H9 (cell line): ENCODE measurements around the gene PDZK1IP1. TPM values are rescaled to one million over a fixed set of nuclear protein-coding genes. Genes with fewer than 3 reads are reported as not detected.
"Not testable (repeated sequence)": the region's sequence is repeated elsewhere in the genome, so short reads cannot be mapped to it uniquely, and the experiment has no call there.

Experiments
- DNase-seq: peaks from one replicate; pipeline ENCODE4 v3.0.0-alpha.2; 2017
- H2AFZ ChIP-seq: one replicate; pipeline ENCODE4 v1.6.1; 2013; ENCODE audit warnings: mild to moderate bottlenecking, low read length, control low read depth, moderate library complexity
- H2AK5ac ChIP-seq: 2 replicates; pipeline ENCODE4 v1.6.1; 2013; ENCODE audit warnings: low read length, control low read depth, mixed read lengths; ENCODE audit not compliant: insufficient read length
- H2BK120ac ChIP-seq: one replicate; pipeline ENCODE4 v1.6.1; 2013; ENCODE audit warnings: low read depth, mild to moderate bottlenecking, low read length, control low read depth, inconsistent platforms; ENCODE audit not compliant: poor library complexity, severe bottlenecking
- H2BK12ac ChIP-seq: 2 replicates; pipeline ENCODE4 v1.6.1; 2013; ENCODE audit warnings: low read length, control low read depth, mixed read lengths, low read depth; ENCODE audit not compliant: insufficient read length
- H2BK15ac ChIP-seq: 2 replicates; pipeline ENCODE4 v1.6.1; 2013; ENCODE audit warnings: low read depth, low read length, control low read depth
- H2BK20ac ChIP-seq: one replicate; pipeline ENCODE4 v1.6.1; 2013; ENCODE audit warnings: low read depth, mild to moderate bottlenecking, low read length, control low read depth, inconsistent platforms; ENCODE audit not compliant: poor library complexity, severe bottlenecking
- H2BK5ac ChIP-seq: 2 replicates; pipeline ENCODE4 v1.6.1; 2013; ENCODE audit warnings: low read length, control low read depth, mixed read lengths; ENCODE audit not compliant: insufficient read length
- H3K14ac ChIP-seq: 2 replicates; pipeline ENCODE4 v1.6.1; 2013; ENCODE audit warnings: low read length, control low read depth; ENCODE audit not compliant: insufficient read depth
- H3K18ac ChIP-seq: 2 replicates; pipeline ENCODE4 v1.6.1; 2013; ENCODE audit warnings: low read depth, mild to moderate bottlenecking, mixed read lengths, low read length, control low read depth; ENCODE audit not compliant: insufficient read length
- H3K23ac ChIP-seq: 2 replicates; pipeline ENCODE4 v1.6.1; 2013; ENCODE audit warnings: low read length, control low read depth, mixed read lengths, low read depth; ENCODE audit not compliant: insufficient read length
- H3K23me2 ChIP-seq: 2 replicates; pipeline ENCODE4 v1.6.1; 2013; ENCODE audit warnings: low read depth, mild to moderate bottlenecking, mixed read lengths, low read length, control low read depth; ENCODE audit not compliant: insufficient read length, poor library complexity, severe bottlenecking
- H3K27ac ChIP-seq: 2 replicates; pipeline ENCODE4 v1.5.1; 2013; ENCODE audit warnings: low read length, control low read depth, mixed read lengths, low read depth; ENCODE audit not compliant: insufficient read length
- H3K27me3 ChIP-seq: 2 replicates; pipeline ENCODE4 v1.6.1; 2013; ENCODE audit warnings: low read length, control low read depth, inconsistent platforms; ENCODE audit not compliant: insufficient read depth
- H3K4ac ChIP-seq: 2 replicates; pipeline ENCODE4 v1.6.1; 2013; ENCODE audit warnings: low read depth, mild to moderate bottlenecking, control low read depth, inconsistent platforms, low read length, moderate library complexity
- H3K4me1 ChIP-seq: 2 replicates; pipeline ENCODE4 v1.6.1; 2013; ENCODE audit warnings: low read length, control low read depth, inconsistent platforms; ENCODE audit not compliant: insufficient read depth
- H3K4me2 ChIP-seq: 2 replicates; pipeline ENCODE4 v1.6.1; 2013; ENCODE audit warnings: low read length, control low read depth, mixed read lengths; ENCODE audit not compliant: insufficient read length, insufficient read depth
- H3K56ac ChIP-seq: 2 replicates; pipeline ENCODE4 v1.6.1; 2013; ENCODE audit warnings: low read depth, mild to moderate bottlenecking, mixed read lengths, low read length, control low read depth; ENCODE audit not compliant: insufficient read length
- H3K79me1 ChIP-seq: 2 replicates; pipeline ENCODE4 v1.6.1; 2013; ENCODE audit warnings: low read depth, mild to moderate bottlenecking, moderate library complexity, low read length, control low read depth, inconsistent platforms; ENCODE audit not compliant: insufficient read depth, poor library complexity, severe bottlenecking
- H3K79me2 ChIP-seq: 2 replicates; pipeline ENCODE4 v1.6.1; 2013; ENCODE audit warnings: low read length, control low read depth, inconsistent platforms; ENCODE audit not compliant: insufficient read depth
- H3K9ac ChIP-seq: 2 replicates; pipeline ENCODE4 v1.6.1; 2013; ENCODE audit warnings: low read length, control low read depth, mixed read lengths; ENCODE audit not compliant: insufficient read length; ENCODE audit errors: extremely low read depth
- H3K9me3 ChIP-seq: one replicate; pipeline ENCODE4 v1.6.1; 2013; ENCODE audit warnings: low read depth, low read length, inconsistent platforms; ENCODE audit not compliant: control insufficient read depth
- H3T11ph ChIP-seq: one replicate; pipeline ENCODE4 v1.6.1; 2013; ENCODE audit warnings: mild to moderate bottlenecking, low read length, control low read depth, inconsistent platforms
- H4K20me1 ChIP-seq: one replicate; pipeline ENCODE4 v1.6.1; 2013; ENCODE audit not compliant: control insufficient read depth, insufficient read length, insufficient read depth
- H4K5ac ChIP-seq: 2 replicates; pipeline ENCODE4 v1.6.1; 2013; ENCODE audit warnings: low read depth, mild to moderate bottlenecking, mixed read lengths, low read length, control low read depth; ENCODE audit not compliant: insufficient read length
- H4K8ac ChIP-seq: replicated peaks from 2 replicates; pipeline ENCODE4 v1.6.1; 2013; ENCODE audit warnings: low read length, control low read depth, mixed read lengths, low read depth; ENCODE audit not compliant: insufficient read length
- H4K91ac ChIP-seq: 2 replicates; pipeline ENCODE4 v1.6.1; 2013; ENCODE audit warnings: low read depth, mild to moderate bottlenecking, moderate library complexity, mixed read lengths, low read length, control low read depth; ENCODE audit not compliant: insufficient read length
- H3K27ac Mint-ChIP-seq, 3 experiments: 2 replicates in 2 of 3; 3 replicates in 1 of 3; pipeline ENCODE4 v1.8.0; 2020 to 2021; ENCODE audit warnings: mixed read lengths in 3 of 3, mild to moderate bottlenecking in 1 of 3, moderate library complexity in 1 of 3
- H3K27me3 Mint-ChIP-seq: 2 replicates; pipeline ENCODE4 v1.8.0; 2021; ENCODE audit warnings: low read depth, mild to moderate bottlenecking, moderate library complexity, mixed read lengths
- H3K36me3 Mint-ChIP-seq, 3 experiments: 2 replicates in 2 of 3; 3 replicates in 1 of 3; pipeline ENCODE4 v1.8.0; 2020 to 2021; ENCODE audit warnings: low read depth in 3 of 3, mixed read lengths in 3 of 3; ENCODE audit not compliant: insufficient read depth in 1 of 3
- H3K4me1 Mint-ChIP-seq, 2 experiments: 2 replicates each; pipeline ENCODE4 v1.8.0; 2020; ENCODE audit warnings: mixed read lengths in 2 of 2
- H3K4me3 Mint-ChIP-seq, 2 experiments: 2 replicates in 1 of 2; 3 replicates in 1 of 2; pipeline ENCODE4 v1.8.0; 2020 to 2021; ENCODE audit warnings: mild to moderate bottlenecking in 2 of 2, mixed read lengths in 2 of 2, moderate library complexity in 1 of 2
- H3K9me3 Mint-ChIP-seq, 2 experiments: 2 replicates in 1 of 2; 3 replicates in 1 of 2; pipeline ENCODE4 v1.8.0; 2020; ENCODE audit warnings: mild to moderate bottlenecking in 2 of 2, mixed read lengths in 2 of 2, moderate library complexity in 1 of 2
- WGBS: extraction: QIAGEN DNeasy Blood & Tissue Kit; methylation state at CpG from one replicate; pipeline ENCODE4 v1.1.7; 2013; ENCODE audit warnings: missing lambda C conversion rate, low lambda C conversion rate, mixed read lengths; ENCODE audit not compliant: insufficient read length; ENCODE audit errors: extremely low coverage; 5-methylcytosine and 5-hydroxymethylcytosine counted together
- total RNA-seq: library from RNA; stranded (reverse); gene quantifications from 2 replicates; pipeline ENCODE4 v1.2.1, GENCODE V29; 2021

PDZK1IP1 gene
- total RNA-seq, 1 experiment from 2014 or later, result not detected

DNA sequence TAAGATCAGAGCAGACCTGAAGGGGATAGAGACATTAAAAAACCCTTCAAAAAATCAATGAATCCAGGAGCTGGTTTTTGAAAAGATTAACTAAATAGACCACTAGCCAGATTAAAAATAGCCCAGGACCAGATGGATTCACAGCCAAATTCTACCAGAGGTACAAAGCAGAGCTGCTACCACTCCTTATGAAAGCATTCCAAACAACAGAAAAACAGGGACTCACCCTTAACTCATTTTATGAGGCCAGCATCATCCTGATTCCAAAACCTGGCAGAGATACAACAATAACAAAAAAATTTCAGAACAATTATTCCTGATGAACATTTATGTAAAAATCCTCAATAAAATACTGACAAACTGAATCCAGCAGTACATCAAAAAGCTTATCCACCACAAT is 33.4 kb downstream of the PDZK1IP1 start:
- H3K27me3 ChIP-seq, H3K27ac Mint-ChIP-seq: not testable (repeated sequence)

GRCh38 chr1:47149162-47149561 is 40.7 kb downstream of the PDZK1IP1 start:
- H2AK5ac ChIP-seq, H3K79me2 ChIP-seq, H2BK12ac ChIP-seq, DNase-seq, H3K27me3 ChIP-seq, H3K4me2 ChIP-seq, H3K4me3 Mint-ChIP-seq, H3K4me1 Mint-ChIP-seq, H3K36me3 Mint-ChIP-seq, H4K91ac ChIP-seq, H3K27ac ChIP-seq, H3T11ph ChIP-seq, H3K23ac ChIP-seq, H3K27me3 Mint-ChIP-seq, H3K79me1 ChIP-seq, H3K4ac ChIP-seq, H2BK120ac ChIP-seq, H2BK15ac ChIP-seq, H4K20me1 ChIP-seq, H3K4me1 ChIP-seq, H3K9ac ChIP-seq, H2BK20ac ChIP-seq, H4K8ac ChIP-seq, H3K9me3 ChIP-seq, H3K14ac ChIP-seq, H3K56ac ChIP-seq, H3K9me3 Mint-ChIP-seq, H2AFZ ChIP-seq, H3K18ac ChIP-seq, H4K5ac ChIP-seq, H2BK5ac ChIP-seq, H3K23me2 ChIP-seq: not testable (repeated sequence)
- WGBS, result no CpG with 5 or more reads among the region's 9 CpGs
- peak overlapping the region in 1 of 3 experiments; percentile 77; a peak in 1 of 7 replicates for H3K27ac Mint-ChIP-seq

More for the DNA sequence above, 33.4 kb downstream of the PDZK1IP1 start:
- H4K20me1 ChIP-seq, H3K4me3 Mint-ChIP-seq, H3K4me1 Mint-ChIP-seq, H3K36me3 Mint-ChIP-seq, H2AK5ac ChIP-seq, H3K23ac ChIP-seq, H4K5ac ChIP-seq, DNase-seq, H2BK120ac ChIP-seq, H2BK12ac ChIP-seq, H3K9me3 Mint-ChIP-seq, H3K27ac ChIP-seq, H2BK15ac ChIP-seq, H3K4me2 ChIP-seq, H2BK5ac ChIP-seq, H3K23me2 ChIP-seq, H3K4me1 ChIP-seq, H4K8ac ChIP-seq, H3K14ac ChIP-seq, H3K56ac ChIP-seq, H3K18ac ChIP-seq, H3K4ac ChIP-seq, H2AFZ ChIP-seq, H3K79me2 ChIP-seq, H3K9me3 ChIP-seq, H4K91ac ChIP-seq, H3K79me1 ChIP-seq, H3K27me3 Mint-ChIP-seq, H3K9ac ChIP-seq, H2BK20ac ChIP-seq, H3T11ph ChIP-seq: not testable (repeated sequence)
